K562 (cell line): ENCODE measurements around the gene ZC3H10. TPM values are rescaled to one million over a fixed set of nuclear protein-coding genes. Genes with fewer than 3 reads are reported as not detected.

Experiments used
- BHLHE40 ChIP-seq: IDR thresholded peaks from 2 replicates; pipeline ENCODE4 v1.6.1; 2011; ENCODE audit warnings: low read length, improper control_type of control experiment
- HMG20A ChIP-seq: fragments of 450-650 bp; formaldehyde crosslinking; conservative IDR thresholded peaks from 2 replicates; pipeline ENCODE4 v1.4.0; 2020; ENCODE audit warnings: mild to moderate bottlenecking, mixed read lengths
- MBD1 ChIP-seq: fragments of 250-450 bp; sonication (Bioruptor Pico); IDR thresholded peaks from 2 replicates; pipeline ENCODE4 v1.8.0; 2022; ENCODE audit warnings: inconsistent platforms
- MCM2 ChIP-seq: fragments of 450-650 bp; IDR thresholded peaks from 2 replicates; pipeline ENCODE4 v1.6.1; 2017; ENCODE audit warnings: low read depth, mild to moderate bottlenecking
- MEF2D ChIP-seq: conservative IDR thresholded peaks from 2 replicates; pipeline ENCODE4 v1.6.1; 2016; ENCODE audit warnings: low read depth, missing genetic modification characterization, missing compliant biosample characterization
- PHB2 ChIP-seq: fragments of 450-650 bp; IDR thresholded peaks from 2 replicates; pipeline ENCODE4 v1.6.1; 2017; ENCODE audit warnings: low read depth
- POLR2AphosphoS2 ChIP-seq: IDR thresholded peaks from 2 replicates; pipeline ENCODE4 v1.6.1; 2012; ENCODE audit warnings: low read length, improper control_type of control experiment
- TAF9B ChIP-seq: fragments of 450-650 bp; IDR thresholded peaks from 2 replicates; pipeline ENCODE4 v1.6.1; 2018; ENCODE audit warnings: mild to moderate bottlenecking; ENCODE audit not compliant: partially characterized antibody
- ZBTB33 ChIP-seq: sonication (generic); formaldehyde crosslinking; IDR thresholded peaks from 2 replicates; pipeline ENCODE4 v1.8.1; 2023; ENCODE audit warnings: mild to moderate bottlenecking, missing genetic modification reagents
- ZBTB40 ChIP-seq, 2 experiments: fragments of 450-650 bp in 1 of 2; sonication (generic) in 1 of 2; formaldehyde crosslinking in 1 of 2; IDR thresholded peaks; 2 replicates each; pipeline versions ENCODE4 v1.7.1 to v1.9.0; 2016 to 2022; ENCODE audit warnings: inconsistent platforms in 1 of 2, mild to moderate bottlenecking in 1 of 2, missing genetic modification reagents in 1 of 2
- ZC3H4 ChIP-seq: sonication (generic); formaldehyde crosslinking; IDR thresholded peaks from 2 replicates; pipeline ENCODE4 v1.9.0; 2021; ENCODE audit warnings: missing genetic modification reagents, borderline replicate concordance
- ZNF121 ChIP-seq: sonication (generic); formaldehyde crosslinking; conservative IDR thresholded peaks from 2 replicates; pipeline ENCODE4 v1.8.0; 2022; ENCODE audit warnings: missing genetic modification reagents
- ZNF197 ChIP-seq: fragments of 200-800 bp; sonication (Bioruptor generic); IDR thresholded peaks from 2 replicates; pipeline ENCODE4 v1.6.1; 2016; ENCODE audit warnings: low read depth, missing genetic modification characterization, missing compliant biosample characterization
- ZNF280B ChIP-seq: fragments of 250-450 bp; sonication (Bioruptor Pico); IDR thresholded peaks from 2 replicates; pipeline ENCODE4 v1.5.1; 2021; ENCODE audit warnings: mild to moderate bottlenecking
- polyA plus RNA-seq, 8 experiments: library from polyadenylated mRNA; depleted of rRNA in 4 of 8; stranded (reverse) in 5 of 8; unstranded in 3 of 8; fragments of >200 nt; fragmentation: Nextera tagmentation in 2 of 8; fragmentation: Illumina TruSeq in 1 of 8; extraction: Ambion mirVana in 2 of 8; extraction: Trizol in 1 of 8; gene quantifications; 2 replicates each; pipeline versions ENCODE4 v1.2.1 to v1.2.3, GENCODE V29; 2011 to 2014; ENCODE audit warnings: inconsistent platforms in 1 of 8, missing spikeins in 1 of 8
- total RNA-seq, 7 experiments: library from RNA; depleted of rRNA in 6 of 7; stranded (reverse); fragments of >200 nt in 6 of 7; fragmentation: Illumina TruSeq in 2 of 7; extraction: Trizol in 2 of 7; gene quantifications; 2 replicates each; pipeline versions ENCODE4 v1.2.1 to v1.2.3, GENCODE V29; 2011 to 2021; ENCODE audit warnings: low replicate concordance in 1 of 7

Gene ZC3H10
- total and polyA plus RNA-seq, 9 of the 15 experiments (the other 6 are each of a cell fraction or from before 2014, with no cell fraction given), result 0.31 to 4.1 (median 1.6) TPM

GRCh38 chr12:56160193-56160763 lies 42.2 kb downstream of the ZC3H10 start (continued):
- TF ChIP-seq ZBTB33 (CRISPR knock-in tag) (no peak), MEF2D (no peak), MBD1 (no peak), TAF9B (no peak), PHB2 (no peak), HMG20A (CRISPR knock-in tag) (no peak), ZNF121 (CRISPR knock-in tag) (no peak), POLR2AphosphoS2 (peak; percentile 57), ZC3H4 (CRISPR knock-in tag) (peak; percentile 9; the same call in 1 of the 2 replicates), ZNF197 (no peak), ZNF280B (CRISPR knock-in tag) (no peak), BHLHE40 (no peak), MCM2 (no peak), ZBTB40 (IDR thresholded peaks at IDR 0.05) (no peak), ZBTB40 (CRISPR knock-in tag; IDR thresholded peaks at IDR 0.05) (0 out of 2 replicates have a peak, but pooled peaks have one; percentile 28)
